Hepatocyte (in vitro differentiated cells): ENCODE results near the gene RHOT2. TPM values are rescaled to one million over a fixed set of nuclear protein-coding genes. Genes with fewer than 3 reads are reported as not detected.
A peak's percentile ranks its signal among the peaks of the same experiment; 100 is the strongest.

Experiments
- DNase-seq: peaks from one replicate; pipeline ENCODE4 v3.0.0-alpha.2; 2016; ENCODE audit warnings: low spot score
- H2AFZ ChIP-seq: fragments of 200-600 bp; sonication (generic); 2 replicates; pipeline ENCODE4 v1.6.0; 2016; ENCODE audit warnings: antibody characterized with exemption, mild to moderate bottlenecking
- H3K27ac ChIP-seq: fragments of 200-600 bp; sonication (generic); 2 replicates; pipeline ENCODE4 v1.5.1; 2016; ENCODE audit warnings: mild to moderate bottlenecking
- H3K27me3 ChIP-seq: fragments of 200-600 bp; sonication (generic); 2 replicates; pipeline ENCODE4 v1.6.1; 2016
- H3K36me3 ChIP-seq: fragments of 200-600 bp; sonication (generic); replicated peaks from 2 replicates; pipeline ENCODE4 v1.5.1; 2016; ENCODE audit warnings: low read depth; ENCODE audit not compliant: insufficient read depth
- H3K4me1 ChIP-seq: fragments of 200-600 bp; sonication (generic); 2 replicates; pipeline ENCODE4 v1.5.1; 2016; ENCODE audit warnings: mild to moderate bottlenecking, moderate library complexity; ENCODE audit not compliant: insufficient read depth
- H3K4me2 ChIP-seq: fragments of 200-600 bp; sonication (generic); 2 replicates; pipeline ENCODE4 v1.6.0; 2016
- H3K4me3 ChIP-seq: fragments of 200-600 bp; sonication (generic); 2 replicates; pipeline ENCODE4 v1.5.1; 2016; ENCODE audit warnings: mild to moderate bottlenecking
- H3K79me2 ChIP-seq: fragments of 200-600 bp; sonication (generic); 2 replicates; pipeline ENCODE4 v1.6.0; 2017; ENCODE audit warnings: mild to moderate bottlenecking
- H3K9me2 ChIP-seq: fragments of 200-600 bp; sonication (generic); replicated peaks from 2 replicates; pipeline ENCODE4 v1.6.0; 2017; ENCODE audit warnings: mild to moderate bottlenecking; ENCODE audit not compliant: insufficient read depth
- H3K9me3 ChIP-seq: fragments of 200-600 bp; sonication (generic); 2 replicates; pipeline ENCODE4 v1.5.1; 2016; ENCODE audit warnings: low read depth, mild to moderate bottlenecking
- H4K20me1 ChIP-seq: fragments of 200-600 bp; sonication (generic); 2 replicates; pipeline ENCODE4 v1.6.0; 2016; ENCODE audit warnings: mild to moderate bottlenecking; ENCODE audit not compliant: insufficient read depth, poor library complexity, severe bottlenecking
- EZH2 ChIP-seq: fragments of 200-600 bp; sonication (generic); IDR thresholded peaks from 2 replicates; pipeline ENCODE4 v1.6.1; 2016; ENCODE audit warnings: antibody characterized with exemption, mild to moderate bottlenecking, borderline replicate concordance
- EZH2phosphoT487 ChIP-seq: fragments of 200-600 bp; sonication (generic); IDR thresholded peaks from one replicate; pipeline ENCODE4 v1.6.1; 2018; ENCODE audit warnings: antibody characterized with exemption, mild to moderate bottlenecking, low read depth, moderate library complexity; ENCODE audit not compliant: unreplicated experiment, severe bottlenecking
- WGBS: methylation state at CpG from one replicate; pipeline ENCODE4 v1.1.6; 2016; ENCODE audit warnings: low lambda C conversion rate; ENCODE audit errors: missing lambda C conversion rate; 5-methylcytosine and 5-hydroxymethylcytosine counted together
- polyA plus RNA-seq: library from polyadenylated mRNA; unstranded; fragments of >200 nt; fragmentation: Nextera tagmentation; extraction: Ambion mirVana; gene quantifications from 2 replicates; pipeline ENCODE4 v1.2.1, GENCODE V29; 2016
- total RNA-seq: library from RNA; depleted of rRNA; stranded (reverse); fragments of >200 nt; gene quantifications from 2 replicates; pipeline ENCODE4 v1.2.3, GENCODE V29; 2014
- TF ChIP-seq, protein P1 (sequence below): fragments of 200-600 bp; sonication (generic); IDR thresholded peaks from 2 replicates; pipeline ENCODE4 v1.5.1; 2016; ENCODE audit warnings: antibody characterized with exemption, mild to moderate bottlenecking; ENCODE audit not compliant: poor library complexity

Gene RHOT2
- total and polyA plus RNA-seq, 2 experiments from 2014 or later, result 63.2 to 158 TPM

DNA sequence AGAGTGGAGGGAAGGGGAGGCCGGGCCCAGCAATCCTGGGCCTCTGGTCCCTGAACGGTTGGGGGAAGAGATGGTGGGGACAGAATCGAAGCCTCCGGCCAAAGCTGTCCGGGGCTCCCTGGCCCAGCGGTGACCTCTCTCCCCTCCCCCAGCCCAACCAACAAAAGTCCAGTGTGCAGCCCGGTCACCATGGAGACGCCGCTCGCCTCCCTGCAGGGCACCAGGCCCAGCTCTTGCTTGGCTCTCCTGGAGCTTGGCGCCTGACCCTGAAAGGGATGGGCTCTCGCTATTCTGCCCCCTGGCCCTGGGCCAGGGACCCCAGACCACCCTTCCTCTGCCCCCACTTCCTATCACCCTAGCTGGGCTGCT is 48.3 kb downstream of the RHOT2 start:
- Histone ChIP-seq H3K36me3 (no peaks in the 10 kb centered on the region), H3K4me1 (peaks cover 19% of the 10 kb centered on the region), H3K27me3 (peaks cover 18% of the 10 kb centered on the region), H3K27ac (no peak overlapping the region), H4K20me1 (peaks cover 4% of the 10 kb centered on the region), H3K9me3 (no peaks in the 10 kb centered on the region), H3K4me2 (peak overlapping the region; percentile 97), H3K79me2 (no peaks in the 10 kb centered on the region), H3K4me3 (no peak overlapping the region), H2AFZ (no peak overlapping the region), H3K9me2 (no peaks in the 10 kb centered on the region)
- WGBS, result 18% methylated on average over 12 of the region's 12 CpGs
- TF ChIP-seq EZH2phosphoT487, result no peak
- no peak for TF ChIP-seq EZH2
- TF ChIP-seq, protein P1, sequence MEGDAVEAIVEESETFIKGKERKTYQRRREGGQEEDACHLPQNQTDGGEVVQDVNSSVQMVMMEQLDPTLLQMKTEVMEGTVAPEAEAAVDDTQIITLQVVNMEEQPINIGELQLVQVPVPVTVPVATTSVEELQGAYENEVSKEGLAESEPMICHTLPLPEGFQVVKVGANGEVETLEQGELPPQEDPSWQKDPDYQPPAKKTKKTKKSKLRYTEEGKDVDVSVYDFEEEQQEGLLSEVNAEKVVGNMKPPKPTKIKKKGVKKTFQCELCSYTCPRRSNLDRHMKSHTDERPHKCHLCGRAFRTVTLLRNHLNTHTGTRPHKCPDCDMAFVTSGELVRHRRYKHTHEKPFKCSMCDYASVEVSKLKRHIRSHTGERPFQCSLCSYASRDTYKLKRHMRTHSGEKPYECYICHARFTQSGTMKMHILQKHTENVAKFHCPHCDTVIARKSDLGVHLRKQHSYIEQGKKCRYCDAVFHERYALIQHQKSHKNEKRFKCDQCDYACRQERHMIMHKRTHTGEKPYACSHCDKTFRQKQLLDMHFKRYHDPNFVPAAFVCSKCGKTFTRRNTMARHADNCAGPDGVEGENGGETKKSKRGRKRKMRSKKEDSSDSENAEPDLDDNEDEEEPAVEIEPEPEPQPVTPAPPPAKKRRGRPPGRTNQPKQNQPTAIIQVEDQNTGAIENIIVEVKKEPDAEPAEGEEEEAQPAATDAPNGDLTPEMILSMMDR, result no peak
- no peak for DNase-seq

DNA sequence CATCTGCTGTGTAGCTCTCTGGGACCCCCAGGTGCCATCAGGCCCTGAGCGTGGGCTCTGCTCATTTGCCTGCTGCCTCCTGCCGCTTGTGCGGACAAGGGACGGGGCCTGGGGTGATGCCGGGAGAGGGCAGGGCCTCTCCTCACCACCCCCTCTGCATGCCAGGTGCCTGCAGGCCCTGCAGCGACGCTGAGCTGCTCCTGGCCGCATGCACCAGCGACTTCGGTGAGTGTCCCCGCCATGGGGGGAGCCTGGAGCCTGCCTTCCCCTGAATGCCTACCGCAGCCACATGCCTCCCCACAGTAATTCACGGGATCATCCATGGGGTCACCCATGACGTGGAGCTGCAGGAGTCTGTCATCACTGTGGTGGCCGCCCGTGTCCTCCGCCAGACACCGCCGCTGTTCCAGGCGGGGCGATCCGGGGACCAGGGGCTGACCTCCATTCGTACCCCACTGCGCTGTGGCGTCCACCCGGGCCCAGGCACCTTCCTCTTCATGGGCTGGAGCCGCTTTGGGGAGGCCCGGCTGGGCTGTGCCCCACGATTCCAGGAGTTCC is 48.9 kb downstream of the RHOT2 start:
- Histone ChIP-seq H3K4me2 (no peak overlapping the region), H3K4me3 (no peak overlapping the region), H3K9me3 (no peaks in the 10 kb centered on the region), H3K79me2 (no peaks in the 10 kb centered on the region), H3K4me1 (peaks cover 24% of the 10 kb centered on the region), H3K9me2 (no peaks in the 10 kb centered on the region), H4K20me1 (peaks cover 8% of the 10 kb centered on the region), H3K36me3 (no peaks in the 10 kb centered on the region), H3K27me3 (peaks cover 16% of the 10 kb centered on the region), H2AFZ (no peak overlapping the region), H3K27ac (no peak overlapping the region)
- no peak for DNase-seq
- TF ChIP-seq EZH2phosphoT487 (no peak), EZH2 (no peak)
- TF ChIP-seq, protein P1, result no peak
- WGBS, result 92% methylated on average over 27 of the region's 29 CpGs

DNA sequence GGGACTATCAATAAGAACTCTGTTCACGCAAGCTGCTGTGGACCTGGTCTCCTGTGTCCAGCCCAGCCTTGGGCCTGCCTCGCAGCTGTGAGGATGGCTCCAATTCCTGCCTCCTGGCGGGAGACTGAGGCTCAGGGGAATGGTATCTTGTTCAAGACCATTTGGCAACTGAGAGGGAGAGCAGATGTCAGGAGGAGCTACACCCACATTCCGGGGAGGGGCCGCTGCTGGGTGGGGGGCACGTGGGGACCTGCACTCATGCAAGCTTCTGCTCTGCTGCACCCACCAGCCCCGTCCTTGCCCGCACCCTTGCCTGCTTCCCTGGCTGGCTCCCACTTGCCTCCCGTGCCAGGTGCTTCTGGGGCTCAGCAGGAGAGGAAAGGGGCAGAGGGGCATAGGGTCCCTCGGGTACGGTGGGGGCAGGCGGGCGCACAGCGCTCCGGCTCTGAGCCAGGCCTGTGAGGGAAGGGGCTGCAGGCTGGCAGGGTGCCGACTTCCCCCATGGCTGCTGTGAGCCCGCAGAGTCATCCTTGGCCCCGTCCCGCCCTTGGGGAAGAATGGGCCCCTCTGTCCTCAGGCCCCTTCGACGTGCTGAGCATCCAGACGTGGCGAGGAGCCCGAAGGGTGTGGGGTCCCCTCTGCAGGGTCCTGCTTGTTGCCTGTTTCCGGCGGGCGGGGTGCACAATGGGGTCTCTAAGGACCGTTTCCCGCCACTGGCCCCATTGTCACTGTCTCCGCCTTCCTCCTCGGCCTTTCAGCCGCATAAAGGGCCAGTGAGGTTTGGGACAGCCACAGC is 49.7 kb downstream of the RHOT2 start:
- TF ChIP-seq EZH2 (no peak), EZH2phosphoT487 (no peak)
- TF ChIP-seq, protein P1, result no peak
- H3K4me3 ChIP-seq, result no peak overlapping the region
- no peaks in the 10 kb centered on the region for H3K36me3 ChIP-seq
- H2AFZ ChIP-seq, result no peak overlapping the region
- 87% methylated on average over 24 of the region's 32 CpGs for WGBS
- no peaks in the 10 kb centered on the region for H3K79me2 ChIP-seq
- peaks cover 16% of the 10 kb centered on the region for H3K27me3 ChIP-seq
- peaks cover 25% of the 10 kb centered on the region for H3K4me1 ChIP-seq
- H4K20me1 ChIP-seq, result peaks cover 11% of the 10 kb centered on the region
- DNase-seq, result no peak
- no peaks in the 10 kb centered on the region for H3K9me2 ChIP-seq
- H3K4me2 ChIP-seq, result no peak overlapping the region
- H3K27ac ChIP-seq, result no peak overlapping the region
- H3K9me3 ChIP-seq, result no peaks in the 10 kb centered on the region
